SU-DHL-6 (cell line): ENCODE measurements around the gene CCR4.

Experiments
- H2AFZ ChIP-seq: fragments of 200-600 bp; sonication (generic); 2 replicates; pipeline ENCODE4 v1.6.1; 2014; ENCODE audit warnings: low read depth, mild to moderate bottlenecking, moderate library complexity, mixed read lengths, antibody characterized with exemption, low read length; ENCODE audit not compliant: severe bottlenecking
- H3F3A ChIP-seq: fragments of 200-600 bp; shearing (Covaris generic); 2 replicates; pipeline ENCODE4 v1.6.0; 2016; ENCODE audit warnings: antibody characterized with exemption, mild to moderate bottlenecking; ENCODE audit not compliant: insufficient read depth
- H3K27ac ChIP-seq: fragments of 200-600 bp; sonication (generic); 2 replicates; pipeline ENCODE4 v1.5.1; 2016; ENCODE audit warnings: low read depth, mild to moderate bottlenecking, low read length, moderate library complexity, mixed read lengths
- H3K27me3 ChIP-seq: fragments of 200-600 bp; sonication (generic), shearing (Covaris generic); 2 replicates; pipeline ENCODE4 v1.6.0; 2014; ENCODE audit warnings: mild to moderate bottlenecking, low read length
- H3K36me3 ChIP-seq: fragments of 200-600 bp; sonication (generic); 2 replicates; pipeline ENCODE4 v1.6.1; 2014; ENCODE audit warnings: mild to moderate bottlenecking, low read length, mixed read lengths
- H3K4me2 ChIP-seq: fragments of 300-600, 200-600 bp; shearing (Covaris generic), sonication (generic); 2 replicates; pipeline ENCODE4 v1.6.0; 2014; ENCODE audit warnings: low read length, low read depth, mild to moderate bottlenecking; ENCODE audit not compliant: poor library complexity, severe bottlenecking
- H3K4me3 ChIP-seq: fragments of 200-600 bp; sonication (generic); 2 replicates; pipeline ENCODE4 v1.5.1; 2014; ENCODE audit warnings: antibody characterized with exemption, low read length, mild to moderate bottlenecking, mixed read lengths; ENCODE audit not compliant: insufficient read depth, poor library complexity, severe bottlenecking
- H3K79me2 ChIP-seq: fragments of 200-600 bp; sonication (generic); 2 replicates; pipeline ENCODE4 v1.6.1; 2014; ENCODE audit warnings: mild to moderate bottlenecking, low read length, moderate library complexity; ENCODE audit not compliant: insufficient read depth
- H3K9ac ChIP-seq: fragments of 200-600 bp; sonication (generic); 2 replicates; pipeline ENCODE4 v1.7.0; 2014; ENCODE audit warnings: mild to moderate bottlenecking, low read length
- H3K9me2 ChIP-seq: fragments of 200-600 bp; sonication (generic); replicated peaks from 2 replicates; pipeline ENCODE4 v1.6.1; 2014; ENCODE audit warnings: low read length; ENCODE audit not compliant: insufficient read depth
- H3K9me3 ChIP-seq: fragments of 200-600 bp; sonication (generic); 2 replicates; pipeline ENCODE4 v1.6.1; 2014; ENCODE audit warnings: low read length, mixed read lengths; ENCODE audit not compliant: insufficient read depth
- H4K20me1 ChIP-seq: fragments of 200-600 bp; sonication (generic); 2 replicates; pipeline ENCODE4 v1.6.1; 2014; ENCODE audit warnings: low read depth, mild to moderate bottlenecking, antibody characterized with exemption, low read length, moderate library complexity, mixed read lengths
- EZH2phosphoT487 ChIP-seq: fragments of 200-600 bp; sonication (generic), shearing (Covaris generic); conservative IDR thresholded peaks from 2 replicates; pipeline ENCODE4 v1.6.1; 2018; ENCODE audit warnings: mild to moderate bottlenecking, antibody characterized with exemption, low read length, moderate library complexity, mixed read lengths
- TF ChIP-seq, protein P1 (sequence below): fragments of 200-600 bp; sonication (generic); IDR thresholded peaks from one replicate; pipeline ENCODE4 v1.5.1; 2017; ENCODE audit warnings: antibody characterized with exemption, mild to moderate bottlenecking, low read length, moderate library complexity; ENCODE audit not compliant: insufficient read depth, poor library complexity, severe bottlenecking

The CCR4 gene

DNA sequence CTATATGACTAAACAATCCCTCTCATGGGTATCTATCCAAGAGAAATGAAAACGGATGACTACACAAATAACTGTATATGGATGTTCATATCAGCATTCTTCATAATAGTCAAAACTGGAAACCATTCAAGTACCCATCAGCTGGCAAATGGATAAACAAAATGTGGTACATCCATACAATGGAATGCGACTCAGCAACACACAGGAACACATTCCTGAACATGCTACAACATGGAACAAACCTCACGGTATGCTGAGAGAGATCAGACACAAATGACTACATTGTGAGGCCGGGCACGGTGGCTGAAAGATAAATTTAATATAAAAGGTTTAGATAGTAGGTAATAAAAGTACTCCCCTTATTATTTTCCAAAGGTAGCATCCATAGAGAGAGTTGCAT is 42.6 kb downstream of the CCR4 start:
- H2AFZ ChIP-seq = no peak overlapping the region
- H3K9me2 ChIP-seq = no peaks in the 10 kb centered on the region
- H3K9me3 ChIP-seq = no peaks in the 10 kb centered on the region
- H4K20me1 ChIP-seq = no peaks in the 10 kb centered on the region
- no peak overlapping the region for H3K4me2 ChIP-seq
- H3K4me3 ChIP-seq = no peak overlapping the region
- no peaks in the 10 kb centered on the region for H3K36me3 ChIP-seq
- TF ChIP-seq, protein P1, sequence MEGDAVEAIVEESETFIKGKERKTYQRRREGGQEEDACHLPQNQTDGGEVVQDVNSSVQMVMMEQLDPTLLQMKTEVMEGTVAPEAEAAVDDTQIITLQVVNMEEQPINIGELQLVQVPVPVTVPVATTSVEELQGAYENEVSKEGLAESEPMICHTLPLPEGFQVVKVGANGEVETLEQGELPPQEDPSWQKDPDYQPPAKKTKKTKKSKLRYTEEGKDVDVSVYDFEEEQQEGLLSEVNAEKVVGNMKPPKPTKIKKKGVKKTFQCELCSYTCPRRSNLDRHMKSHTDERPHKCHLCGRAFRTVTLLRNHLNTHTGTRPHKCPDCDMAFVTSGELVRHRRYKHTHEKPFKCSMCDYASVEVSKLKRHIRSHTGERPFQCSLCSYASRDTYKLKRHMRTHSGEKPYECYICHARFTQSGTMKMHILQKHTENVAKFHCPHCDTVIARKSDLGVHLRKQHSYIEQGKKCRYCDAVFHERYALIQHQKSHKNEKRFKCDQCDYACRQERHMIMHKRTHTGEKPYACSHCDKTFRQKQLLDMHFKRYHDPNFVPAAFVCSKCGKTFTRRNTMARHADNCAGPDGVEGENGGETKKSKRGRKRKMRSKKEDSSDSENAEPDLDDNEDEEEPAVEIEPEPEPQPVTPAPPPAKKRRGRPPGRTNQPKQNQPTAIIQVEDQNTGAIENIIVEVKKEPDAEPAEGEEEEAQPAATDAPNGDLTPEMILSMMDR = no peak
- no peak for TF ChIP-seq EZH2phosphoT487
- no peaks in the 10 kb centered on the region for H3K27me3 ChIP-seq
- H3K27ac ChIP-seq = no peak overlapping the region
- H3F3A ChIP-seq = no peaks in the 10 kb centered on the region
- H3K9ac ChIP-seq = no peak overlapping the region
- H3K79me2 ChIP-seq = no peaks in the 10 kb centered on the region

DNA sequence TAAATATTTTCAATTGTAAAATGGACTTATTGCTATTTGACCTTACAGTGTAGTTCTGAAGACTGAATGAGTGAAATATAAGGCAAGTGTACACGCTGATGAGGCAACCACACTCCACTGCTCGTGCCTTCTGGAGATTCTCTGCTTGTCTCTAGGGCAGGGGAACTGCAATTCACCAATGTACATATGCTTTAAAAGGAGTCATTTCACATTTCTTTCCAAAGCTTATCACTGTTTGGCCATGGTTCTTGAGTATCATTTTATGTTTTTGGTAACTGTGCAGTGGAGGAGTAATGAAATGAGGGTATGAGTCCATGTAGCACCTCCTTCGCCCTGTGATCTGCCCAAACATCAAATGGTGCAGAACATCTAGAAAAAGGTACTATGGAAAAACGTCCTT is 43.7 kb downstream of the CCR4 start:
- Histone ChIP-seq H3K27ac (no peak overlapping the region), H3K9me2 (no peaks in the 10 kb centered on the region), H3F3A (no peaks in the 10 kb centered on the region), H3K4me3 (no peak overlapping the region), H2AFZ (no peak overlapping the region), H3K4me2 (no peak overlapping the region), H3K9ac (no peak overlapping the region), H3K79me2 (no peaks in the 10 kb centered on the region), H4K20me1 (no peaks in the 10 kb centered on the region), H3K9me3 (no peaks in the 10 kb centered on the region), H3K36me3 (no peaks in the 10 kb centered on the region), H3K27me3 (no peaks in the 10 kb centered on the region)
- no peak for TF ChIP-seq EZH2phosphoT487
- TF ChIP-seq, protein P1 = no peak

DNA sequence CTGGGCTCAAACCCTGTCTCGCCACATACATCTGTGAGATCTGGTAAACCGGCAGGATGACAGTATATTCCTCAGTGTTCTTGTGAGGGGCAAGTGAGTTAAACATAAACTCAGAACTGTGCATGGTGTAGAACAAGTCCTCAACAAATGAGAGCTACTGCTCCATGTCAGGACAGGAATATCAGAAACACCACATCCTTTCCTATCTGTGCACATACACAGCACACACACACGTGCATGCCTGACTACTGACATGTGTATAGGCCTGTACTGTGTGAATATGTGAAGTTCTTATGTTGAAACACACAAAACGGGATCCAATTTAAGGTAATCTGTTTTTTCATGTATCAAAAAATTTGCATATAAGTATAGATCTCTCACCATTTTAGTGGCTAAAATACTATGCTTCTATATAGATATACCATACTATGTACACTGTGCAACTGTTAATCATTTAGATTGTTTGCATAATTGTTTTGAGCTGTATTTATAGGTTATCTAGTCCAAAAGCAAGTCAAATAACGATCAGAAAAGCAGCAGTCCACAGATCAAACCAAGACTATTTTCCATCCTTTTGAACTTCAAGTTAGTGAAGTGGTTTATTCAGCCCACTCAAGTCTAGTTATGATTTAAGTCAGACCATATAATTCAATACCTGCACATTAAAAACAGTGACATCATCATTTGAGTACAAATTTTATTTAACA is 44.8 kb downstream of the CCR4 start:
- Histone ChIP-seq H3F3A (no peaks in the 10 kb centered on the region), H3K9ac (no peak overlapping the region), H3K79me2 (no peaks in the 10 kb centered on the region), H3K36me3 (no peaks in the 10 kb centered on the region), H3K27me3 (no peaks in the 10 kb centered on the region), H4K20me1 (no peaks in the 10 kb centered on the region), H3K9me3 (no peaks in the 10 kb centered on the region), H3K4me3 (no peak overlapping the region), H3K4me2 (no peak overlapping the region), H3K9me2 (no peaks in the 10 kb centered on the region), H2AFZ (no peak overlapping the region), H3K27ac (no peak overlapping the region)
- TF ChIP-seq, protein P1 = no peak
- TF ChIP-seq EZH2phosphoT487 = no peak
